ENCODE results near the gene MSRB3.

Gene MSRB3

DNA sequence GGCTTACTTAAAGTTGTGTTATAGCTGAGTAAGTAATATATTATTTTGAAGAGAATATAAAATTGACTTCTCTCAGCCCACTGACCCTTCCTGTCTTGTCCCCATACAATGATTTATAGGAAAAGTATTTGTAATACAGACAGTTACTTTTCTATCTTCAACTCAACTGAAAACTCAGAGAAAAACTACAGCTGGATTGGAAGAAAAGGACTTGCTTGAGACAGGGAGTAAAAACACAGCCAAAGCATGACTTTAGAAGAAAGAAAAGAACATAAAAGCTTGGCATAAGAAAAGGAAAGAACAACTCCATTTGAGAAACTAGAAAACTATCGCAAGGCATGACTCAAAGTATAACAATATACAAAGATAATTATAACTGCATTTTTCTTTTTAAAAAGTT is 57.5 kb downstream of the MSRB3 start:
- Mint-ChIP-seq H3K36me3 (ENCODE audit: low read depth) (peaks cover 17% of the 10 kb centered on the region), H3K4me1 (peaks cover 20% of the 10 kb centered on the region), H3K4me3 (no peak overlapping the region), H3K9me3 (peaks cover 6% of the 10 kb centered on the region), H3K27me3 (ENCODE audit: low read depth, poor library complexity) (peaks cover 3% of the 10 kb centered on the region), H3K27ac (peak overlapping the region; percentile 68)
- DNase-seq, result no peak
- TF ChIP-seq, protein P1, sequence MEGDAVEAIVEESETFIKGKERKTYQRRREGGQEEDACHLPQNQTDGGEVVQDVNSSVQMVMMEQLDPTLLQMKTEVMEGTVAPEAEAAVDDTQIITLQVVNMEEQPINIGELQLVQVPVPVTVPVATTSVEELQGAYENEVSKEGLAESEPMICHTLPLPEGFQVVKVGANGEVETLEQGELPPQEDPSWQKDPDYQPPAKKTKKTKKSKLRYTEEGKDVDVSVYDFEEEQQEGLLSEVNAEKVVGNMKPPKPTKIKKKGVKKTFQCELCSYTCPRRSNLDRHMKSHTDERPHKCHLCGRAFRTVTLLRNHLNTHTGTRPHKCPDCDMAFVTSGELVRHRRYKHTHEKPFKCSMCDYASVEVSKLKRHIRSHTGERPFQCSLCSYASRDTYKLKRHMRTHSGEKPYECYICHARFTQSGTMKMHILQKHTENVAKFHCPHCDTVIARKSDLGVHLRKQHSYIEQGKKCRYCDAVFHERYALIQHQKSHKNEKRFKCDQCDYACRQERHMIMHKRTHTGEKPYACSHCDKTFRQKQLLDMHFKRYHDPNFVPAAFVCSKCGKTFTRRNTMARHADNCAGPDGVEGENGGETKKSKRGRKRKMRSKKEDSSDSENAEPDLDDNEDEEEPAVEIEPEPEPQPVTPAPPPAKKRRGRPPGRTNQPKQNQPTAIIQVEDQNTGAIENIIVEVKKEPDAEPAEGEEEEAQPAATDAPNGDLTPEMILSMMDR (IDR thresholded peaks at IDR 0.05), result no peak

DNA sequence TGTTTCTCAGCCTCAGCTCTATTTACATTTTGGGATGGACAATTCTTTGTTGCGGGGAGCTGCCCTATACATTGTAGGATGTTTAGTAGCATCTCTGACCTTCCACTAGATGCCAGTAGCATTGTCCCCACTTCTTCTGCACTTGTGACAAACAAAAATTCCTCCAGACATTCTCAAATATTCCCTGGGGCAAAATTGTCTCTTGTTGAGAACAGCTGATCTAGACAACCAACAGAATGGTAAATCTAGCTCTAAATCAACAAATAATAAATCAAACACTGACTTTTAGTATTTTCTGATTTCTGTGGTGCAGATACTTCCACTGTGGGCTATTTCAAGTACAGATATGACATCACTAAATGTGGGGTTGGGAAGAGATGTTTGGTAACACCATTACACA is 60.7 kb downstream of the MSRB3 start:
- Mint-ChIP-seq H3K4me3 (no peak overlapping the region), H3K9me3 (no peaks in the 10 kb centered on the region), H3K36me3 (ENCODE audit: low read depth) (peaks cover 13% of the 10 kb centered on the region), H3K4me1 (peaks cover 25% of the 10 kb centered on the region), H3K27ac (no peak overlapping the region), H3K27me3 (ENCODE audit: low read depth, poor library complexity) (no peaks in the 10 kb centered on the region)
- TF ChIP-seq, protein P1 (IDR thresholded peaks at IDR 0.05), result no peak
- DNase-seq, result no peak

DNA sequence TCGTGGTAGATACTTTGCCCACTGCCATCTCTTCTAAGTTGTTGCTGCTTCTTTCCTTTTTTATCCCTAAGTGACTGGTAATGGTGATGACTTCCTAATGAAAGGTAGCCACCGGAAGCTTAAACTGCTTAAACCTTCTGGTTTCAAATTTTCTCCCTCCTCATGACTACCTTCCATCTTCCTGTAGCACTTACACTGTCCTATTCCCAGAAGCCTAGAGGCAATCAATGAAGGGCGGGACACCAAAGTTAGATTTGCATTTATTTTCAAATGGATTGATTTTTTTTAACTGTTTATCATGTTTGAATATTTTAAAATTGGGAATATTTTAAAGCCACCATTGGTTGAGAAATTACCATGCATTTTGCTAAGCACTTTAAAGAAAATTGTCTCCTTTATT is 64.7 kb downstream of the MSRB3 start:
- H3K36me3 Mint-ChIP-seq (ENCODE audit: low read depth), result peaks cover 7% of the 10 kb centered on the region
- no peaks in the 10 kb centered on the region for H3K27me3 Mint-ChIP-seq (ENCODE audit: low read depth, poor library complexity)
- peaks cover 5% of the 10 kb centered on the region for H3K4me1 Mint-ChIP-seq
- no peak overlapping the region for H3K27ac Mint-ChIP-seq
- TF ChIP-seq, protein P1 (IDR thresholded peaks at IDR 0.05), result no peak
- H3K4me3 Mint-ChIP-seq, result no peak overlapping the region
- no peak for DNase-seq
- peaks cover 17% of the 10 kb centered on the region for H3K9me3 Mint-ChIP-seq

DNA sequence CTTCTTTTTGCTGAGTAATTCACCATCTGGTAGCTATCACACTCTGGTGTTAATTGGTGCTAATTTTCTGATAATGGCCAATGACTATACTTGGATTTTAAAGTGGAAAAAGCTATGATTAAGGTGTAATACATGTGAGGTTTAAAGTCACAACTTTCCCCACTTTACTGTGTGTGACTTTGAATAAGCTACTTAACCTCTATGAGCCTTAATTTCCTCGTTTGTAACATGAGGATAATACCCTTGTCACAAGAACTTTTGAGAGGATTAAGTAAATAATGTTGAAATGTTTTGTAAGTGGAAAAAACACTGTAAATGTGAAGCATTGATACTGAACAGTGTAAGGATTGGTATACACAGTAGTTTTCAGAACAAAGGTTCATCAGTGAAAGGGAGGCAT is 65.3 kb downstream of the MSRB3 start:
- DNase-seq, result no peak
- H3K36me3 Mint-ChIP-seq (ENCODE audit: low read depth), result peaks cover 4% of the 10 kb centered on the region
- TF ChIP-seq, protein P1 (IDR thresholded peaks at IDR 0.05), result no peak
- H3K9me3 Mint-ChIP-seq, result peaks cover 22% of the 10 kb centered on the region
- peak overlapping the region; percentile 4 for H3K27ac Mint-ChIP-seq
- H3K4me1 Mint-ChIP-seq, result peaks cover 5% of the 10 kb centered on the region
- H3K4me3 Mint-ChIP-seq, result no peak overlapping the region
- H3K27me3 Mint-ChIP-seq (ENCODE audit: low read depth, poor library complexity), result no peaks in the 10 kb centered on the region

DNA sequence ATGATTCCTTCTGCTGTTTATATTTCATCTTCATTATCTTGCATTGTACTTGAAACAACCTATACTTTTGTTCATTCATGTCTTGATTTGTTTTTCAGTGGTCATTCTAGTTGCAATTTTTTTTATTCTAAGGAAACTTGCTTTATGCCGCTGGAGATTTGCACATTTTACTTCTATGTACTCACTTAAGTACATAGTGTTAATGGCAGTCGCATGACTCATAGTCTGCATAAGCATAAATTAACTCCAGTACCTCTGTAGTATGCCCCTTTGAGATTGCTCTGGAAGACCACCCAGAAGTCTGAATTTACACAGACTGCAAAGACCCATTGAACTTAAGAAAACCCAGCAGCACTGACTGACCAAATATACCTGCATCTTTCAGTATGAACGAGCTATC is 77.0 kb downstream of the MSRB3 start:
- TF ChIP-seq, protein P1 (IDR thresholded peaks at IDR 0.05), result no peak
- H3K27ac Mint-ChIP-seq, result no peak overlapping the region
- H3K4me1 Mint-ChIP-seq, result no peaks in the 10 kb centered on the region
- no peaks in the 10 kb centered on the region for H3K27me3 Mint-ChIP-seq (ENCODE audit: low read depth, poor library complexity)
- no peak for DNase-seq
- peaks cover 17% of the 10 kb centered on the region for H3K9me3 Mint-ChIP-seq
- no peaks in the 10 kb centered on the region for H3K36me3 Mint-ChIP-seq (ENCODE audit: low read depth)
- no peak overlapping the region for H3K4me3 Mint-ChIP-seq

DNA sequence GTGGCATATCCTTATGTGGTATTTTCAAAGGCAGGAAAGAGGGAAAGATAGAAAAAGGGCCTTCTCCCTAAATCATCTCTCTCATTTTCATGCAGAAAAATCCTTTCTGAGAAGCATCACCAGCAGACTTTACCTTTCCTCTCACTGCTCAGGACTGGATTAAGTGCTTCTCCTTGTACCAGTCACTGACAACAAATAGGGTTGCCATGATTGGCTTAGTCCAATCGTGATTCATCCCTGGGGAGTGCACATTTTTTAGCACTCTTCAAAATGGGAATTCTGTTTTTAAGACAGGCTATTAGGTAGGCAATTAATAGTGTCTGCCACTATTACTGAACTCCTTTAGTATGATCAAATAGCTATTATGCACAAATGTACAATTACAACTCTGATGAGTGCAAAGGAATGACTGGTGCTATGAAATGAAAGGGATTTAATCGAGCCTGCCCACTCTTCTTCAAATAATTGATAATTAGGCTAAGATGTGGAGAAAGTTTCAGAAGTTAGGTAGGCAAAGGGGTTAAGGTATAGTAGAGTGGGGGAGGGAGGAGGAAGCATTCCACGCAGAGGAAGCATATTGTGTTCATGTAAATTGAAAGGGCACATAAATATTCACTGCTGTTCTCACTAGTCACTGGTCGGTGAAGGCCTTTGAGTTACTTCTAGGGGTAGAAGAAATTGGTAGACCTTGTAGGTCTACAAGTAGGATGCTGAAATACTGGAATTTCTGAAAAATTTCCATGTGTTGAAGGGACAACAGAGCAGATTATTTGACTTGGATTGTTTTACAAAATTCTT is 84.0 kb downstream of the MSRB3 start:
- H3K36me3 Mint-ChIP-seq (ENCODE audit: low read depth), result no peaks in the 10 kb centered on the region
- DNase-seq, result no peak
- no peak overlapping the region for H3K4me3 Mint-ChIP-seq
- peaks cover 5% of the 10 kb centered on the region for H3K4me1 Mint-ChIP-seq
- H3K9me3 Mint-ChIP-seq, result no peaks in the 10 kb centered on the region
- TF ChIP-seq, protein P1 (IDR thresholded peaks at IDR 0.05), result no peak
- no peaks in the 10 kb centered on the region for H3K27me3 Mint-ChIP-seq (ENCODE audit: low read depth, poor library complexity)
- no peak overlapping the region for H3K27ac Mint-ChIP-seq

Data from nephron progenitor cell (in vitro differentiated cells).